Measurements from ENCODE around the gene GMPS. TPM values are rescaled to one million over a fixed set of nuclear protein-coding genes. Genes with fewer than 3 reads are reported as not detected.
"Not testable (repeated sequence)": the region's sequence is repeated elsewhere in the genome, so short reads cannot be mapped to it uniquely, and the experiment has no call there.

The GMPS gene
- total RNA-seq, 1 experiment from 2014 or later, result 185 TPM

DNA sequence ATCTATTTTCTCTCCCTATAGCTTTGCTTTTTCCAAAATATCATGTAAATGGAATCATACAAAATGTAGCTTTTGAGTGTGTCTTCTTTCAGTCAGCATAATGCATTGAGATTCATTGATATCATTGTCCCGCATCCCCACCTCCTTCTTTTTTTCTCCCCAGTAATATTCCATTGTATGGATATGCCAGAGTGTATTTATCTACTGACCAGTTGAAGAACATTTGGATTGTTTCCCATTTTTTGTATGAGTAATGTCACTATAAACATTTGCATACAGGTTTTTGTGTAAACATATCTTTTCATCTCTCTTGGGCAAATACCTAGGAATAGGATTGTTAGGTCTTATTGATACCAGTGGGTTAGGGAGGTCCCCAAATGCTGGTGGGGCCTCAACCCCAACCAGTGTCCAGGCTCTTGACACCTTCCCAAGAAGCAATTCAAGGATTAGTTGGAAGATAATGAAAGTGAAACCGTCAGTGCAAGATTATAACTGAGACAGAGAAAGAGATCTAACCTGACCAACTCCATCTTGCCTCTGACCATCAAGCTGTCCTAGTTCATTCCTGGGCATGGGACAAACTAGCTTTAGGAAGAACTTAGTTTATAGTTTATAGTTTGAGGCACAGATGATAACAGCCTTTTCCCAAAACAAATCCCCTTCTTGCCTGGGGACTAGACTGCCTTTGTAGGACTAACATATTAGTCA is 8.8 kb upstream of the GMPS start:
- H3K9me3 ChIP-seq (ENCODE audit: low read depth, low read length, poor library complexity, severe bottlenecking), result no peaks in the 10 kb centered on the region
- H3K36me3 ChIP-seq (ENCODE audit: insufficient read depth, low read length, poor library complexity, severe bottlenecking), result no peaks in the 10 kb centered on the region
- no peak overlapping the region for H3K27ac ChIP-seq (ENCODE audit: low read depth, low read length, poor library complexity, severe bottlenecking)
- intact Hi-C loops (cut with micrococcal nuclease; ENCODE audit: unreplicated experiment), result loop anchor here (5.0 kb wide), 1 partner anchor 509 kb away; no protein-coding TSS in a partner anchor
- ChIA-PET POLR2A (ENCODE audit: low non-redundant PET) (no interaction called here), CTCF (interaction anchor here (0.7 kb wide), 1 partner anchor 56 kb away, joined by 6 read pairs; the partner anchor contains the start of gene C3orf33)
- no peaks in the 10 kb centered on the region for H3K4me1 ChIP-seq (ENCODE audit: insufficient read depth, low read length, poor library complexity, severe bottlenecking)
- TF ChIP-seq, protein P1, sequence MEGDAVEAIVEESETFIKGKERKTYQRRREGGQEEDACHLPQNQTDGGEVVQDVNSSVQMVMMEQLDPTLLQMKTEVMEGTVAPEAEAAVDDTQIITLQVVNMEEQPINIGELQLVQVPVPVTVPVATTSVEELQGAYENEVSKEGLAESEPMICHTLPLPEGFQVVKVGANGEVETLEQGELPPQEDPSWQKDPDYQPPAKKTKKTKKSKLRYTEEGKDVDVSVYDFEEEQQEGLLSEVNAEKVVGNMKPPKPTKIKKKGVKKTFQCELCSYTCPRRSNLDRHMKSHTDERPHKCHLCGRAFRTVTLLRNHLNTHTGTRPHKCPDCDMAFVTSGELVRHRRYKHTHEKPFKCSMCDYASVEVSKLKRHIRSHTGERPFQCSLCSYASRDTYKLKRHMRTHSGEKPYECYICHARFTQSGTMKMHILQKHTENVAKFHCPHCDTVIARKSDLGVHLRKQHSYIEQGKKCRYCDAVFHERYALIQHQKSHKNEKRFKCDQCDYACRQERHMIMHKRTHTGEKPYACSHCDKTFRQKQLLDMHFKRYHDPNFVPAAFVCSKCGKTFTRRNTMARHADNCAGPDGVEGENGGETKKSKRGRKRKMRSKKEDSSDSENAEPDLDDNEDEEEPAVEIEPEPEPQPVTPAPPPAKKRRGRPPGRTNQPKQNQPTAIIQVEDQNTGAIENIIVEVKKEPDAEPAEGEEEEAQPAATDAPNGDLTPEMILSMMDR (conservative IDR thresholded peaks at IDR 0.05; ENCODE audit: low read depth, low read length), result no peak
- no peak for TF ChIP-seq EZH2 (IDR thresholded peaks at IDR 0.05; ENCODE audit: borderline replicate concordance, low read depth, low read length, poor library complexity, severe bottlenecking)
- DNase-seq (ENCODE audit: low spot score), result no peak
- BruUV-seq (replicated peaks), result no TSS peak
- H3K4me3 ChIP-seq (ENCODE audit: low read depth, low read length, poor library complexity, severe bottlenecking), result no peak overlapping the region
- H3K27me3 ChIP-seq (replicated peaks; ENCODE audit: insufficient read depth, low read depth, low read length, poor library complexity), result no peaks in the 10 kb centered on the region

DNA sequence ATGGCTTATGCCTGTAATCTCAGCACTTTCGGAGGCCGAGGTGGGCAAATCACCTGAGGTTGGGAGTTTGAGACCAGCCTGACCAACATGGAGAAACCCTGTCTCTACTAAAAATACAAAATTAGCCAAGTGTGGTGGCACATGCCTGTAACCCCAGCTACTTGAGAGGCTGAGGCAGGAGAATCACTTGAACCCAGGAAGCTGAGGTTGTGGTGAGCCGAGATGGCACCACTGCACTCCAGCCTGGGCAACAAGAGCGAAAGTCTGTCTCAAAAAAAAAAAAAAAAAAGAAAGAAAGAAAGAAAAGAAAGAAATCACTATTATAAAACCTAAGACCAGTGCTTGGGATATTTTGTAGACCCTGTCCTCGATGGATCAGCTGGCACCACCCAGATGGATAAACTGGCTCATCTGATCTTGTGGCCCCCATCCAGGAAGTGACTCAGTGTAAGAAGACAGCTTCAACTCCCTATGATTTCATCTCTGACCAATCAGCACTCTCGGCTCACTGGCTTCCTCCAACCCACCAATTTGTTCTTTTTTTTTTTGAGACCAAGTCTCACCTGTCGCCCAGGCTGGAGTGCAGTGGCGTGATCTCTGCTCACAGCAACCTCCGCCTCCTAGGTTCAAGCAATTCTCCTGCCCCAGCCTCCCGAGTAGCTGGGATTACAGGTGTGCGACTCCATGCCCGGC is 8.0 kb upstream of the GMPS start:
- H3K4me3 ChIP-seq (ENCODE audit: low read depth, low read length, poor library complexity, severe bottlenecking); H3K27me3 ChIP-seq (replicated peaks; ENCODE audit: insufficient read depth, low read depth, low read length, poor library complexity); H3K9me3 ChIP-seq (ENCODE audit: low read depth, low read length, poor library complexity, severe bottlenecking); H3K36me3 ChIP-seq (ENCODE audit: insufficient read depth, low read length, poor library complexity, severe bottlenecking); H3K27ac ChIP-seq (ENCODE audit: low read depth, low read length, poor library complexity, severe bottlenecking); POLR2A ChIA-PET (ENCODE audit: low non-redundant PET); H3K4me1 ChIP-seq (ENCODE audit: insufficient read depth, low read length, poor library complexity, severe bottlenecking); BruUV-seq (replicated peaks): not testable (repeated sequence)
- peak; percentile 64 for DNase-seq (ENCODE audit: low spot score)
- intact Hi-C loops (cut with micrococcal nuclease; ENCODE audit: unreplicated experiment), result loop anchor here (5.0 kb wide), 1 partner anchor 510 kb away; no protein-coding TSS in a partner anchor
- CTCF ChIA-PET, result interaction anchor here (0.7 kb wide), 1 partner anchor 57 kb away, joined by 6 read pairs; the partner anchor contains the start of gene C3orf33

DNA sequence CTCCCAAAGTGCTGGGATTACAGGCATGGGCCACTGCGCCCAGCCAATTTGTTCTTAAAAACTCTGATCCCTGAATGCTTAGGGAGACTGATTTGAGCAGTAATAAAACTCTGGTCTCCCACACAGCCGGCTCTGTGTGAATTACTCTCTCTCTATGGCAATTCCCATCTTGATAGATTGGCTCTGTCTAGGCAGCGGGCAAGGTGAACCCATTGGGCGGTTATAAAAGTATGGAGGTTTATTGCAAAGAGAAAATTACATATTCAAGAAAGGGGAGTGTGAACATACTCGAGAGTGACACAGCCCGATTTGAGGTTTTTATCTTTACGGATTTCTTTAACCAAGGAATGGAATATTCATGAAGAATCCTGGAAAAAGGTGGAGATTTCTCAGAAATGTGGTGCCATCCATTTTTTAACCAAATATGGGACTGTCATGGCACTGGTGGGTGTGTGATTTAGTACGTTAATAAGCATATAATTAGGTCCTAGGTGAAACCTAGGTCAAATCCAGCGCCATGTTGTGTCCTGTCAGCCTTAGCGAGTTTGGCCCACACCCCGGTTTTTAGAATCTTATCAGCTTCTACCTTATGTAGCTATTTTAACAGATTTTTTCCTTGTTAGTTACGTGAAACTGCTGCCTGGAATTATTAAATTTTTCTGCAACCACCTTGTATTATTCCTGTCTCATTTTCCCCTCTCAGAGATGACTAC is 7.2 kb upstream of the GMPS start:
- Histone ChIP-seq H3K9me3 (ENCODE audit: low read depth, low read length, poor library complexity, severe bottlenecking) (no peaks in the 10 kb centered on the region), H3K4me1 (ENCODE audit: insufficient read depth, low read length, poor library complexity, severe bottlenecking) (no peaks in the 10 kb centered on the region), H3K27ac (ENCODE audit: low read depth, low read length, poor library complexity, severe bottlenecking) (no peak overlapping the region), H3K4me3 (ENCODE audit: low read depth, low read length, poor library complexity, severe bottlenecking) (no peak overlapping the region), H3K36me3 (ENCODE audit: insufficient read depth, low read length, poor library complexity, severe bottlenecking) (no peaks in the 10 kb centered on the region), H3K27me3 (replicated peaks; ENCODE audit: insufficient read depth, low read depth, low read length, poor library complexity) (no peaks in the 10 kb centered on the region)
- no peak for DNase-seq (ENCODE audit: low spot score)
- BruUV-seq (replicated peaks), result no TSS peak
- intact Hi-C loops (cut with micrococcal nuclease; ENCODE audit: unreplicated experiment), result loop anchor here (5.0 kb wide), 1 partner anchor 511 kb away; no protein-coding TSS in a partner anchor
- TF ChIP-seq, protein P1 (conservative IDR thresholded peaks at IDR 0.05; ENCODE audit: low read depth, low read length), result no peak
- TF ChIP-seq EZH2 (IDR thresholded peaks at IDR 0.05; ENCODE audit: borderline replicate concordance, low read depth, low read length, poor library complexity, severe bottlenecking), result no peak
- CTCF ChIA-PET, result no interaction called here
- POLR2A ChIA-PET (ENCODE audit: low non-redundant PET), result no interaction called here
